ENCODE measurements around the gene RBCK1. TPM values are rescaled to one million over a fixed set of nuclear protein-coding genes. Genes with fewer than 3 reads are reported as not detected.

Gene RBCK1
- total and polyA plus RNA-seq, 9 of the 15 experiments (the other 6 are each of a cell fraction or from before 2014, with no cell fraction given), result 5.9 to 59.3 (median 26.5) TPM

DNA sequence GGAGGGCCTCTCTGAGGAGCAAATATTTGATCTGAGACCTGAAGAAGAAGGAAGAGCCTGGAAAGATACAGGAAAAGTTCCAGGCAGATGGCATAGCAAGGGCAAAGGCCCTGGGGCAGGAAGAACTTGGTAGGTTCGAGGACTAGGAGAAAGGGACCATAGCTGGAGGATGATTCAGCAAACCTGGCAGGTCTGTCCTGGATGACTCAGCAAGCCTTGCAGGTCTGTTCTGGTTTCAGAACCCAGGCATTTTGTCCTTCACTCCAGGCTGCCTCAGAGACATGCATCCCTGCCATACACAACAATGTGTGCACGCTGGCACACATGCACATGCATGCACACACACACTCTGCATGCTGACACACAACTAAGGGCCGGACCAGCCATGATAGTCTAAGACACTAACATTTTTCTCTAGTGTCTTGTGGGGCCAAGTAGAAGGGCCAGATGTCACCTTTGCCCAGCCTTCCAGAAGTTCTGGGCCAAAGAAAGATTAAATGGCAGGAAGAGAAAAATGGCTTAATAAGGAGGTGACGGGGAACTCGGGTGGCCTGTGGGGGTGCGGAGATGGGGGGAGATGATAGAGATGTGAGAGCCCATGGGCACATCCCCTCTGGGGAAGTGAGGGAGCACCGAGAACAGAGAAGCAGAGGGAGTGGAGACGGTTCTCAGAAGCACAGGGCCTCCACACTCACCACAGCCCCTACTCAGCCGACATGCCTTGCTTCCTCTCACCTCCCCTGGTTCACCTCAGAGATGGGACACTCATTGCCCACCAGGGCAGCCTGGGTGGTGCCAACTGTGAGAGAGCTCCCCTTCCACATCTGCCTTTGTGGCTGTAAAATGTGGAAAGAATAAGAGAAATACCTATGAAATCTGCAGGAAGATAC, 42.9 kb upstream of the RBCK1 start (continued):
- TF ChIP-seq RCOR1 (IDR thresholded peaks at IDR 0.05; ENCODE audit: borderline replicate concordance in 1 of 2, low read depth in 2 of 2, low read length in 2 of 2) (0 out of 4 replicates have a peak, but pooled peaks of 1 of the 2 experiments have one; percentile 65), HDAC2 (IDR thresholded peaks at IDR 0.05) (peak; percentile 48; the same call in 1 of the 2 replicates), HDAC1 (IDR thresholded peaks at IDR 0.05) (peak in 1 of 2 experiments; percentile 11; a peak in 1 of 4 replicates), ADNP (tag; IDR thresholded peaks at IDR 0.05) (peak; percentile 68; the same call in 1 of the 2 replicates), NCOR1 (IDR thresholded peaks at IDR 0.05) (peak; percentile 27; the same call in 1 of the 2 replicates), ZNF24 (IDR thresholded peaks at IDR 0.05) (no peak), ZNF124 (CRISPR knock-in tag; IDR thresholded peaks at IDR 0.05) (no peak), ZNF263 (CRISPR knock-in tag; IDR thresholded peaks at IDR 0.05; ENCODE audit: borderline replicate concordance) (peak; percentile 72), FOXK2 (conservative IDR thresholded peaks at IDR 0.05 in 1 of 2, IDR thresholded peaks at IDR 0.05 in 1 of 2; ENCODE audit: low read depth in 2 of 2) (no peak), SLC30A9 (CRISPR knock-in tag; IDR thresholded peaks at IDR 0.05) (no peak), JUND (IDR thresholded peaks at IDR 0.05; ENCODE audit: borderline replicate concordance, low read depth, low read length) (peak; percentile 84), JUND (tag; IDR thresholded peaks at IDR 0.05; ENCODE audit: borderline replicate concordance, low read depth, low read length) (peak; percentile 88; the same call in 2 of the 3 replicates), ARID1B (IDR thresholded peaks at IDR 0.05) (peak; percentile 65), NR1H2 (CRISPR knock-in tag; IDR thresholded peaks at IDR 0.05) (no peak), PHF20 (IDR thresholded peaks at IDR 0.05; ENCODE audit: partially characterized antibody) (peak; percentile 29), MAFG (tag; conservative IDR thresholded peaks at IDR 0.05) (peak; percentile 97)
- TF ChIP-seq, protein P1, sequence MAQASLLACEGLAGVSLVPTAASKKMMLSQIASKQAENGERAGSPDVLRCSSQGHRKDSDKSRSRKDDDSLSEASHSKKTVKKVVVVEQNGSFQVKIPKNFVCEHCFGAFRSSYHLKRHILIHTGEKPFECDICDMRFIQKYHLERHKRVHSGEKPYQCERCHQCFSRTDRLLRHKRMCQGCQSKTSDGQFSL (CRISPR knock-in tag; IDR thresholded peaks at IDR 0.05), result peak; percentile 65
- TF ChIP-seq, protein P1 (tag; IDR thresholded peaks at IDR 0.05), result no peak
- TF ChIP-seq, protein P2, sequence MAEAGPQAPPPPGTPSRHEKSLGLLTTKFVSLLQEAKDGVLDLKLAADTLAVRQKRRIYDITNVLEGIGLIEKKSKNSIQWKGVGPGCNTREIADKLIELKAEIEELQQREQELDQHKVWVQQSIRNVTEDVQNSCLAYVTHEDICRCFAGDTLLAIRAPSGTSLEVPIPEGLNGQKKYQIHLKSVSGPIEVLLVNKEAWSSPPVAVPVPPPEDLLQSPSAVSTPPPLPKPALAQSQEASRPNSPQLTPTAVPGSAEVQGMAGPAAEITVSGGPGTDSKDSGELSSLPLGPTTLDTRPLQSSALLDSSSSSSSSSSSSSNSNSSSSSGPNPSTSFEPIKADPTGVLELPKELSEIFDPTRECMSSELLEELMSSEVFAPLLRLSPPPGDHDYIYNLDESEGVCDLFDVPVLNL (CRISPR knock-in tag; IDR thresholded peaks at IDR 0.05; ENCODE audit: low read depth), result no peak
- TF ChIP-seq, protein P3, sequence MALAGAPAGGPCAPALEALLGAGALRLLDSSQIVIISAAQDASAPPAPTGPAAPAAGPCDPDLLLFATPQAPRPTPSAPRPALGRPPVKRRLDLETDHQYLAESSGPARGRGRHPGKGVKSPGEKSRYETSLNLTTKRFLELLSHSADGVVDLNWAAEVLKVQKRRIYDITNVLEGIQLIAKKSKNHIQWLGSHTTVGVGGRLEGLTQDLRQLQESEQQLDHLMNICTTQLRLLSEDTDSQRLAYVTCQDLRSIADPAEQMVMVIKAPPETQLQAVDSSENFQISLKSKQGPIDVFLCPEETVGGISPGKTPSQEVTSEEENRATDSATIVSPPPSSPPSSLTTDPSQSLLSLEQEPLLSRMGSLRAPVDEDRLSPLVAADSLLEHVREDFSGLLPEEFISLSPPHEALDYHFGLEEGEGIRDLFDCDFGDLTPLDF (CRISPR knock-in tag; IDR thresholded peaks at IDR 0.05), result no peak
- TF ChIP-seq, protein P4, sequence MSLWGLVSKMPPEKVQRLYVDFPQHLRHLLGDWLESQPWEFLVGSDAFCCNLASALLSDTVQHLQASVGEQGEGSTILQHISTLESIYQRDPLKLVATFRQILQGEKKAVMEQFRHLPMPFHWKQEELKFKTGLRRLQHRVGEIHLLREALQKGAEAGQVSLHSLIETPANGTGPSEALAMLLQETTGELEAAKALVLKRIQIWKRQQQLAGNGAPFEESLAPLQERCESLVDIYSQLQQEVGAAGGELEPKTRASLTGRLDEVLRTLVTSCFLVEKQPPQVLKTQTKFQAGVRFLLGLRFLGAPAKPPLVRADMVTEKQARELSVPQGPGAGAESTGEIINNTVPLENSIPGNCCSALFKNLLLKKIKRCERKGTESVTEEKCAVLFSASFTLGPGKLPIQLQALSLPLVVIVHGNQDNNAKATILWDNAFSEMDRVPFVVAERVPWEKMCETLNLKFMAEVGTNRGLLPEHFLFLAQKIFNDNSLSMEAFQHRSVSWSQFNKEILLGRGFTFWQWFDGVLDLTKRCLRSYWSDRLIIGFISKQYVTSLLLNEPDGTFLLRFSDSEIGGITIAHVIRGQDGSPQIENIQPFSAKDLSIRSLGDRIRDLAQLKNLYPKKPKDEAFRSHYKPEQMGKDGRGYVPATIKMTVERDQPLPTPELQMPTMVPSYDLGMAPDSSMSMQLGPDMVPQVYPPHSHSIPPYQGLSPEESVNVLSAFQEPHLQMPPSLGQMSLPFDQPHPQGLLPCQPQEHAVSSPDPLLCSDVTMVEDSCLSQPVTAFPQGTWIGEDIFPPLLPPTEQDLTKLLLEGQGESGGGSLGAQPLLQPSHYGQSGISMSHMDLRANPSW (CRISPR knock-in tag; IDR thresholded peaks at IDR 0.05), result no peak
